PC-3 (cell line): ENCODE data around the gene PIPOX.

Experiments used
- EZH2 ChIP-seq: fragments of 300-600 bp; sonication (generic); IDR thresholded peaks from one replicate; pipeline ENCODE4 v1.6.1; 2017; ENCODE audit warnings: antibody characterized with exemption, mild to moderate bottlenecking, low read length; ENCODE audit not compliant: unreplicated experiment
- EZH2phosphoT487 ChIP-seq: fragments of 300-600 bp; sonication (generic); IDR thresholded peaks from 2 replicates; pipeline ENCODE4 v1.6.1; 2018; ENCODE audit warnings: mild to moderate bottlenecking, antibody characterized with exemption, low read length, borderline replicate concordance
- TF ChIP-seq, protein P1 (sequence below): fragments of 300-600 bp; sonication (generic); conservative IDR thresholded peaks from 2 replicates; pipeline ENCODE4 v1.5.1; 2017; ENCODE audit warnings: antibody characterized with exemption, low read depth, mild to moderate bottlenecking, low read length

DNA sequence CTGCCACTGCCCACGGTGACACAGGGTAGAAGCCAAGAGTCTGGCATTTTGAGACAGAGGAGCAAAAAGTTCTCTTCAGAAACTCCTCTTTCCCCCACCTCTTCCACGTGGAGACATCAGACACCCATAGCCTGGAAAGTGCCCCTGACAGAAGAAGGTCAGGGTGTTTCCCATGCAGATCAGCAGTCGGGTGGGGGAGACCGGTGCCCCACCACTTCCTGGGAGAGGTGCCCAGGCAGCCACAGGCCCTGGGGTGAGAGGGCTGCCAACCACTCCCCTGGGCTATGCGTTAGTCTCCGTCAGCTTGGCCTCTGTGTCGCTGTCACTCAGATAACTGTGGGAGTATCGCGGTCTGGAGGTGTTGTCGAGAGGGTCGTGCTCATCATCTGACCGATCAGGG lies 31.5 kb downstream of the PIPOX start:
- TF ChIP-seq, protein P1, sequence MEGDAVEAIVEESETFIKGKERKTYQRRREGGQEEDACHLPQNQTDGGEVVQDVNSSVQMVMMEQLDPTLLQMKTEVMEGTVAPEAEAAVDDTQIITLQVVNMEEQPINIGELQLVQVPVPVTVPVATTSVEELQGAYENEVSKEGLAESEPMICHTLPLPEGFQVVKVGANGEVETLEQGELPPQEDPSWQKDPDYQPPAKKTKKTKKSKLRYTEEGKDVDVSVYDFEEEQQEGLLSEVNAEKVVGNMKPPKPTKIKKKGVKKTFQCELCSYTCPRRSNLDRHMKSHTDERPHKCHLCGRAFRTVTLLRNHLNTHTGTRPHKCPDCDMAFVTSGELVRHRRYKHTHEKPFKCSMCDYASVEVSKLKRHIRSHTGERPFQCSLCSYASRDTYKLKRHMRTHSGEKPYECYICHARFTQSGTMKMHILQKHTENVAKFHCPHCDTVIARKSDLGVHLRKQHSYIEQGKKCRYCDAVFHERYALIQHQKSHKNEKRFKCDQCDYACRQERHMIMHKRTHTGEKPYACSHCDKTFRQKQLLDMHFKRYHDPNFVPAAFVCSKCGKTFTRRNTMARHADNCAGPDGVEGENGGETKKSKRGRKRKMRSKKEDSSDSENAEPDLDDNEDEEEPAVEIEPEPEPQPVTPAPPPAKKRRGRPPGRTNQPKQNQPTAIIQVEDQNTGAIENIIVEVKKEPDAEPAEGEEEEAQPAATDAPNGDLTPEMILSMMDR = no peak
- no peak for TF ChIP-seq EZH2
- TF ChIP-seq EZH2phosphoT487 = no peak
